Aorta (tissue), 5 donors: Measurements from ENCODE around the gene TMEM132D. TPM values are rescaled to one million over a fixed set of nuclear protein-coding genes. Genes with fewer than 3 reads are reported as not detected.

Source experiments
- ATAC-seq: fragments of 200-7000 bp; cut with Tn5 transposase; one replicate; pipeline ENCODE4 v1.9.1; 2022; ENCODE audit warnings: moderate library complexity; ENCODE audit not compliant: low FRiP score
- DNase-seq, 2 donors: peaks; one replicate each; pipeline ENCODE4 v3.0.0-alpha.2; 2020
- H3K27ac ChIP-seq, 2 donors: one replicate each; pipeline ENCODE4 v1.5.1; 2013; ENCODE audit warnings: low read length in 2 of 2, mild to moderate bottlenecking in 2 of 2, moderate library complexity in 2 of 2, control low read depth in 1 of 2, inconsistent platforms in 1 of 2, low read depth in 1 of 2
- H3K27me3 ChIP-seq, 2 donors: one replicate each; pipeline ENCODE4 v1.6.1; 2013; ENCODE audit warnings: control low read depth in 1 of 2, low read length in 1 of 2, mild to moderate bottlenecking in 1 of 2, moderate library complexity in 1 of 2; ENCODE audit not compliant: insufficient read depth in 2 of 2, control insufficient read depth in 1 of 2
- H3K36me3 ChIP-seq, 2 donors: one replicate each; pipeline ENCODE4 v1.6.1; 2013; ENCODE audit warnings: control low read depth in 1 of 2, low read length in 1 of 2, mild to moderate bottlenecking in 1 of 2; ENCODE audit not compliant: insufficient read depth in 2 of 2, control insufficient read depth in 1 of 2
- H3K4me1 ChIP-seq, 2 donors: one replicate each; pipeline ENCODE4 v1.6.1; 2013; ENCODE audit warnings: low read length in 2 of 2, control low read depth in 1 of 2, mild to moderate bottlenecking in 1 of 2, moderate library complexity in 1 of 2; ENCODE audit not compliant: insufficient read depth in 2 of 2, control insufficient read depth in 1 of 2
- H3K4me3 ChIP-seq, 2 donors: one replicate each; pipeline ENCODE4 v1.5.1; 2013; ENCODE audit warnings: low read length in 2 of 2, control low read depth in 1 of 2, mild to moderate bottlenecking in 1 of 2
- H3K9me3 ChIP-seq: one replicate; pipeline ENCODE4 v1.6.1; 2013; ENCODE audit warnings: mild to moderate bottlenecking, low read length; ENCODE audit not compliant: control insufficient read depth
- WGBS, 2 donors: extraction: QIAGEN DNeasy Blood & Tissue Kit; methylation state at CpG; one replicate each; pipeline ENCODE4 v1.1.7; 2013; 5-methylcytosine and 5-hydroxymethylcytosine counted together
- intact Hi-C, 2 donors: fragments of 100-400 bp; cut with DNase I; formaldehyde crosslinking; loops; one replicate each; pipeline versions ENCODE4 v1.14.2 to v1.15.0; 2022
- polyA plus RNA-seq, 2 donors: library from polyadenylated mRNA; stranded (reverse); fragments of 200-250 nt; gene quantifications; one replicate each; pipeline ENCODE4 v1.2.3, GENCODE V29; 2013
- total RNA-seq, 2 donors: library from RNA; stranded (reverse); fragmentation: NEBNext Ultra II Directional; extraction: Animal tissue kit (Norgen Biotek cat#: 25700); gene quantifications; one replicate each; pipeline ENCODE4 v1.2.1, GENCODE V29; 2021
- donor health status: healthy with polysubstance abuse.
- donor health status: Bipolar disorder and iron deficiency.
- donor health status: DM: no; HTN: no; CAD: no.
- donor health status: DM: no; HTN: no; CAD: no.
- donor health status: DM: yes; HTN: yes; CAD: no.

The TMEM132D gene
- total and polyA plus RNA-seq, 4 donors, result not detected

DNA sequence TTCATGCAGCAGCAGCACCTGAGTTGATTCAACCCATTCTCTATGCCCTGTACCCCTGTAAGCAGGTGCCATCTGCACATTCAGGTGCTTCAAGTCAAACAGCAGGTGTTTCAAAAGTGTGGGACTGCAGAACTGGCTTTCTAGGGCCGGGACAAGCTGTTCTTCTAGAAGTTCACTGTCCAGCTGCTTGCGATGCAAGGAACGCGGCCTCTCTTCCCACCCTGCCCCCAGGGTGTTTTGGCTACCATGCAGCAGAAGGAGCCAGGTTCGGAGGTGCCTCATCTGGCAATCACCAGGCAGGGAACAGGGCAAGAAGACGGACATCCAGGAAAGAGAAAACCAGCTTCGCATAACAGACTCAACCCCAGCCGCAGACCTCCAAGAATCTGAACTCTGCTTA lies 35.2 kb downstream of the TMEM132D start:
- Histone ChIP-seq H3K4me1 (no peaks in the 10 kb centered on the region), H3K36me3 (no peaks in the 10 kb centered on the region), H3K4me3 (no peak overlapping the region), H3K27me3 (no peaks in the 10 kb centered on the region), H3K27ac (no peak overlapping the region), H3K9me3 (peaks cover 14% of the 10 kb centered on the region)
- ATAC-seq, result no peak
- WGBS, 2 donors, result 78 to 81% methylated on average over 8 of the region's 8 CpGs
- intact Hi-C loops, result no loop called here
- no peak for DNase-seq

DNA sequence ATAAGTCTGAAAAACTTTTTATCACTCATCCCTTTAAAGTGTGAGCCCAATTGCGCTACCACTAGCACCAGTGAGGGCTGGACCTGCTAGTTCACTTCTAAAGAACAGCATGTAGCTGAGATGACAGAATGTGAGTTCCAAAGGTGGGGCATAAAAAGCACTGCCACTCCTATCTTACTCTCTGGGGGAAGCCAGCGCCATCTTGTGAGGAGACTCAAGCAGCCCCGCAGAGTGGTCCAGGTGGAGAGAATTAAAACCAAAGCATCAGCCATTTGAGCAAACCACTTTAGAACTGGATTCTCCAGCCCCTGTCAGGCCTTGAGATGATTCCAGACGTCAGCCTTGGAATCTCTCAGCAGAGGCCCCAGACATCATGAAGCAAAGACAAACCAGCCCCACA lies 39.9 kb downstream of the TMEM132D start:
- Histone ChIP-seq H3K4me1 (no peaks in the 10 kb centered on the region), H3K9me3 (peaks cover 13% of the 10 kb centered on the region), H3K27ac (no peak overlapping the region), H3K27me3 (no peaks in the 10 kb centered on the region), H3K36me3 (no peaks in the 10 kb centered on the region), H3K4me3 (no peak overlapping the region)
- intact Hi-C loops, result no loop called here
- 69 to 73% methylated on average over 4 of the region's 4 CpGs for WGBS, 2 donors
- ATAC-seq, result no peak
- DNase-seq, result no peak

DNA sequence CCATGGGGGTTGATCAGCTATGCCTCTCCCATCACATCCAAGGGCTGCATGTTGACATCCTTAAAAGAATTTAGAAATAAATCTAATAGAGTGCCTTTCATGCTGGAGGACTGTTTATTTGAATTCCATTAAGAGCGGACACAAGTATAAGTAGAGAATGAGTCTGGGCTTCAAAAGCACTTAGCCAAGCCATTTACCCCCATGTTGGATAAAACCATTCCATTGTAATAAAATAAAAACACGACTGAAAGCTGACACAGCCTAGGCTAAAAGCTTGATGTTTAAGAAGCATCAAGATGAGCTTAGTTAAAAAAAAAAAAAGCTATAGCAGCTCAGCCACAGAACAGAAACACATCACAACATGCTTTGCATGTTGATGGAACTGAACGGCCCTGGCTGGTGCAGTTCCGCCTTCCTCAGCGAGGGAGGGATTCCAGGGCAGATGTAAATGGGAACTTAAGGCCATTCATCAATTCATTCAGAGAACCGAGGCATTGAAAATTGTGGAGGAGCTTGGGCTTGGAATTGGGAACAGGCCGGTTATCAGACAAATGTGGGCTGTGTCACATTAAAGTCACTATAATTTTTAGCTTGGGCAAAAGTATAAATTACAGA lies 41.2 kb downstream of the TMEM132D start:
- Histone ChIP-seq H3K36me3 (no peaks in the 10 kb centered on the region), H3K27ac (no peak overlapping the region), H3K4me1 (no peaks in the 10 kb centered on the region), H3K4me3 (no peak overlapping the region), H3K9me3 (peaks cover 9% of the 10 kb centered on the region), H3K27me3 (no peaks in the 10 kb centered on the region)
- DNase-seq (no peak), ATAC-seq (no peak)
- intact Hi-C loops, result no loop called here
- WGBS, 2 donors, result 17 to 36% methylated on average over 7 of the region's 7 CpGs

DNA sequence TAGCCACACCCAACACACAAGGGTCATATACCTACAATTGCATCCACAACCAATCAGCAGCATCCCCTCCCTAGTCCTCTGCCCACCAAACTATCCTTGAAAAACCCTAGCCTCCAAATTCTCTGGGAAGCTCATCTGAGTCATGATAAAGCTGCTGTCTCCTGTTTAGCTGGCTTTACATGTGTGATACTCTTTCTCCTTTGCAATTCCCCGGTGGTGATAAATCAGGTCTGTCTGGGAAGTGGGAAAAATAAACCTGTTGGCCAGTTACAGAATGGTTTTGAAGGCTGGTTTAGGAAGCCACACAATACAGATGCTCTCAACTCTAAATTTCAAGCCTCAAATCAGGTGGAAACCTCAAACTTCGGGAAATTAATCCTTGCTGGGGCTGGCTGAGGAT lies 41.9 kb downstream of the TMEM132D start:
- Histone ChIP-seq H3K27me3 (no peaks in the 10 kb centered on the region), H3K4me3 (no peak overlapping the region), H3K27ac (no peak overlapping the region), H3K4me1 (no peaks in the 10 kb centered on the region), H3K9me3 (peaks cover 9% of the 10 kb centered on the region), H3K36me3 (no peaks in the 10 kb centered on the region)
- no peak for DNase-seq
- 47 to 56% methylated on average over 2 of the region's 2 CpGs for WGBS, 2 donors
- no peak for ATAC-seq
- intact Hi-C loops, result no loop called here

DNA sequence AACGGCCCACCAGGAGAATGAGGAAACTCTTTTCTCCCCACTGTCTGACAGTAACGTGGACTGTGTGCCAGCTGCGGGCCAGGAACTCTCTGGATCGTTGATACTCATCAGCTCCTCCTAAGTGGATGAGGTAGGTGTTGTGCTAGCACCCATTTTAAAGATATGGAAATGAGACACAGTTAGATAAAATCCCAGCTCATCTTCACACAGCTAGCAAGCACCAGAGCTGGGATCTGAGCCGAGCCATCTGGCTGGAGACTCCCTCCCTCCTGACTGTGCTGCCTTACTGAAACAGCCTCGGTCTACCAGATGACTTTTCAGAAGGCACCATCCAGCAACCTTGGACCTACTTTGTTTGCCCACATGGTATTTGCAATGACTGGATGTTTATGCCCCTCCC lies 49.2 kb downstream of the TMEM132D start:
- H3K4me3 ChIP-seq, result no peak overlapping the region
- no peaks in the 10 kb centered on the region for H3K27me3 ChIP-seq
- no peaks in the 10 kb centered on the region for H3K9me3 ChIP-seq
- no peaks in the 10 kb centered on the region for H3K4me1 ChIP-seq
- no peaks in the 10 kb centered on the region for H3K36me3 ChIP-seq
- WGBS, 2 donors, result 56 to 60% methylated on average over 6 of the region's 6 CpGs
- DNase-seq (no peak), ATAC-seq (no peak)
- intact Hi-C loops, result no loop called here
- no peak overlapping the region for H3K27ac ChIP-seq

DNA sequence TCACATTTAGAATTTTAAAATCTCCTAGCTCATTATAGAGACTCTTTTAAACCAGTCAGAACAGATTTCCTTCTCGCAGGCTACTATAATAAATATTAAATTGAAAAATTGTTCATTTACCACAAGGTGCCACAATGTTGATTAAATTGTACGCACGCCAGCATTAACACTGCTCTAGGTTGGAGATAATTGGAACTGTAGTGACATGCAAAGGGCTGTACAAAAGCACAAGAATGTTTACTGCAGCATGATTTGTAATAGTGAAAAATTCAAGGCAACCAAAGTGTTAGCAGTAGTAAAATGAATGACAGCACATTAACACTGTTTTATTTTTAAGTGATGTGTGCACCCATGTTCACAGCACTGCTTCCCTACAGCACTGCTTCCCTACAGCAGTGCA lies 52.5 kb downstream of the TMEM132D start:
- WGBS, 2 donors, result 85 to 88% methylated on average over 3 of the region's 3 CpGs
- H3K4me3 ChIP-seq, result no peak overlapping the region
- no peak for ATAC-seq

DNA sequence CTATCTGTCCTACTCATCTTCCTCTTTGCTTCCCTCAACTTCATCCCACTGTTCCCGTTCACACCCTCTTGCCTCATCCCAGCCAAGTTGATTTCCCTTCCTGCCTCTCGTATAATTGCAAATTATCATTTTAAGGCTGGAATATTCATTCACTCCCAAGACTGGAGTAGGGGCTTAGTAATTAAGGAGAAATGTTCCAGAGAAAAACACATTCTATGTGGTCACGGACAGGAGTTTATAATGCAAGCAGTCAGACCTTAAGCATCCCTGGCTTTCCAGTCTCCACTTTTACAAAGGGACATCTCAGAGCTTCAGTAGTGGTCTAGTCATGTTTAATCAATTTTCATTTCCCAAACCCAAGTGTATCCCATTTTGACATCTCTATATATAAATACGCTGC lies 54.9 kb downstream of the TMEM132D start:
- H3K36me3 ChIP-seq, result no peaks in the 10 kb centered on the region
- no peak for ATAC-seq
- no peaks in the 10 kb centered on the region for H3K9me3 ChIP-seq
- no peaks in the 10 kb centered on the region for H3K4me1 ChIP-seq
- no peak overlapping the region for H3K27ac ChIP-seq
- intact Hi-C loops, result no loop called here
- DNase-seq, result no peak
- no peak overlapping the region for H3K4me3 ChIP-seq
- 82 to 84% methylated on average over 4 of the region's 4 CpGs for WGBS, 2 donors
- no peaks in the 10 kb centered on the region for H3K27me3 ChIP-seq

More for the DNA sequence above, 52.5 kb downstream of the TMEM132D start:
- Histone ChIP-seq H3K27ac (no peak overlapping the region), H3K9me3 (no peaks in the 10 kb centered on the region), H3K4me1 (no peaks in the 10 kb centered on the region), H3K27me3 (no peaks in the 10 kb centered on the region), H3K36me3 (no peaks in the 10 kb centered on the region)
- intact Hi-C loops, result no loop called here
- no peak for DNase-seq

DNA sequence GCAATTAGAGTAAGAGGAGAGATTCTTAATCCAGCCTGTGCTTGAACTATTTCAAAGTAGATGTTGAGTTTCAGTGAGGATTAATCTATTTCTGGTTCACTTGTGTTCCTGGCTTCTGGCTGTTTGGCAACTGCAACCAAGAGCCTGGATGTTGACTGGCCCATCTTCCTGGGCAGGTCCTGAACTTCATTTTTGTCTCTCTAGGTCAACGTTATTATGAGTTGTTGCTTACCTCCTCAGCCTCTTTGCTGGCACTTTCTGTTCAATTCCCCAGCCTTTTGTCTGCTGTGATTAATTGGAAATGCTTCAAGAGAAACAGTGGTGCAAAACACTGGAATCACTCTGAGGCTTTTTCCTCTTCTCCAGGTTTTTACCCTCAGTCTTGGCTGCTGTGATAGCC lies 56.8 kb downstream of the TMEM132D start:
- no peak overlapping the region for H3K27ac ChIP-seq
- DNase-seq (no peak), ATAC-seq (no peak)
- H3K9me3 ChIP-seq, result peaks cover 1% of the 10 kb centered on the region
- intact Hi-C loops, result no loop called here
- no peaks in the 10 kb centered on the region for H3K27me3 ChIP-seq
- no peaks in the 10 kb centered on the region for H3K36me3 ChIP-seq
- no peak overlapping the region for H3K4me3 ChIP-seq
- 33 to 36% methylated on average over 1 of the region's 1 CpG for WGBS, 2 donors
- no peaks in the 10 kb centered on the region for H3K4me1 ChIP-seq

DNA sequence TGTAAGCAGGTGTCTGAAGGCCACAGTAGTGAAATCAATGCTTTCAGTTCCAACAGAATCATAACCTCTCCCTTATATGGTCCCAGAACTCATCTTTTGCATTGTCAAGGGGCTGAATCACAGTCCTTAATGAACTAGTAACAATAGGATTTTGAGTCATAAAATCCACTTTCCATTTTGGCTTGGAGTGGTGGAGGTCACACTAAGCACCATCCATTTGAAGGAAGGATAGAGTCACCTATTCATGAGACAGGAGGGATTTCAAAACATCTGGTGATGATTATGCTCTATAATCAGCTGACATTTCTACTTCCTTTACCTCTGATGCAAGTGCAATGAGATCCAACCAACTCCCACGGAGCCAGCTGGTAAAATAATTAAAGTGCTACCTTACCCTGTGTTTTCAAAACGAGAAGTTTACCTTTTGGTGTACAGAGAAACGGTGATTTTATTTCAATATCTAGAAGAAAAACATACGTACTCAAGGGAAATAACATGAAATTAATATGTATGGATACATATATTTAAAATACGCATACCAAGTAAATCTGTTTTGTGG lies 59.1 kb downstream of the TMEM132D start:
- DNase-seq (no peak), ATAC-seq (no peak)
- no peaks in the 10 kb centered on the region for H3K4me1 ChIP-seq
- no peaks in the 10 kb centered on the region for H3K27me3 ChIP-seq
- 64 to 69% methylated on average over 5 of the region's 5 CpGs for WGBS, 2 donors
- H3K27ac ChIP-seq, result no peak overlapping the region
- no peaks in the 10 kb centered on the region for H3K36me3 ChIP-seq
- peaks cover 2% of the 10 kb centered on the region for H3K9me3 ChIP-seq
- no peak overlapping the region for H3K4me3 ChIP-seq
- intact Hi-C loops, result no loop called here
